Neural cell (in vitro differentiated cells): ENCODE measurements around the gene CAPN5. TPM values are rescaled to one million over a fixed set of nuclear protein-coding genes. Genes with fewer than 3 reads are reported as not detected.

ENCODE experiments used
- H2AFZ ChIP-seq: fragments of 200-600, 300-800 bp; sonication (generic), shearing (Covaris generic); 2 replicates; pipeline ENCODE4 v1.6.0; 2014; ENCODE audit warnings: low read depth, mild to moderate bottlenecking, antibody characterized with exemption, low read length, moderate library complexity
- H3F3A ChIP-seq: fragments of 200-600 bp; shearing (Covaris generic); 2 replicates; pipeline ENCODE4 v1.6.1; 2016; ENCODE audit warnings: mild to moderate bottlenecking, moderate library complexity, mixed read lengths, antibody characterized with exemption, low read length; ENCODE audit not compliant: insufficient read depth, poor library complexity, severe bottlenecking
- H3K27ac ChIP-seq: fragments of 200-600, 300-800 bp; sonication (generic), shearing (Covaris generic); 2 replicates; pipeline ENCODE4 v1.5.1; 2014; ENCODE audit warnings: mild to moderate bottlenecking, low read length, moderate library complexity
- H3K27me3 ChIP-seq: fragments of 300-800, 200-600 bp; sonication (generic), shearing (Covaris generic); 2 replicates; pipeline ENCODE4 v1.6.0; 2014; ENCODE audit warnings: mild to moderate bottlenecking, low read depth, low read length, moderate library complexity; ENCODE audit not compliant: insufficient read depth
- H3K36me3 ChIP-seq: fragments of 300-800, 200-600 bp; sonication (generic), shearing (Covaris generic); 2 replicates; pipeline ENCODE4 v1.5.1; 2014; ENCODE audit warnings: mild to moderate bottlenecking, antibody characterized with exemption, low read length, moderate library complexity; ENCODE audit not compliant: insufficient read depth
- H3K4me2 ChIP-seq: fragments of 300-800, 200-600 bp; sonication (generic), shearing (Covaris generic); 2 replicates; pipeline ENCODE4 v1.6.0; 2014; ENCODE audit warnings: mild to moderate bottlenecking, low read length
- H3K4me3 ChIP-seq: fragments of 300-800, 200-600 bp; sonication (generic), shearing (Covaris generic); 2 replicates; pipeline ENCODE4 v1.5.1; 2014; ENCODE audit warnings: mild to moderate bottlenecking, low read length, moderate library complexity
- H3K79me2 ChIP-seq: fragments of 200-600 bp; shearing (Covaris generic); replicated peaks from 2 replicates; pipeline ENCODE4 v1.6.0; 2014; ENCODE audit warnings: mild to moderate bottlenecking, low read length, moderate library complexity; ENCODE audit not compliant: insufficient read depth
- H3K9ac ChIP-seq: fragments of 300-800, 200-600 bp; sonication (generic), shearing (Covaris generic); 2 replicates; pipeline ENCODE4 v1.6.1; 2016; ENCODE audit warnings: mild to moderate bottlenecking, low read length, mixed read lengths
- H3K9me2 ChIP-seq: fragments of 200-600 bp; shearing (Covaris generic); 2 replicates; pipeline ENCODE4 v1.6.1; 2016; ENCODE audit warnings: mild to moderate bottlenecking, low read length, mixed read lengths; ENCODE audit not compliant: insufficient read depth
- H3K9me3 ChIP-seq: fragments of 200-600, 300-800 bp; sonication (generic), shearing (Covaris generic); 2 replicates; pipeline ENCODE4 v1.6.1; 2016; ENCODE audit warnings: mild to moderate bottlenecking, mixed run types, low read length, moderate library complexity, mixed read lengths
- H4K20me1 ChIP-seq: fragments of 200-600 bp; shearing (Covaris generic); 2 replicates; pipeline ENCODE4 v1.6.1; 2016; ENCODE audit warnings: mild to moderate bottlenecking, mixed run types; ENCODE audit not compliant: insufficient read depth
- EP300 ChIP-seq: fragments of 450-650 bp; conservative IDR thresholded peaks from 2 replicates; pipeline ENCODE4 v1.6.1; 2014; ENCODE audit warnings: antibody characterized with exemption, mild to moderate bottlenecking, moderate library complexity; ENCODE audit not compliant: poor library complexity, severe bottlenecking
- EZH2 ChIP-seq: fragments of 200-600, 300-800 bp; shearing (Covaris generic), sonication (generic); IDR thresholded peaks from 2 replicates; pipeline ENCODE4 v1.6.1; 2014; ENCODE audit warnings: antibody characterized with exemption, low read length, borderline replicate concordance, mild to moderate bottlenecking; ENCODE audit not compliant: insufficient read depth, poor library complexity, severe bottlenecking
- MXI1 ChIP-seq: fragments of 450-650 bp; conservative IDR thresholded peaks from 2 replicates; pipeline ENCODE4 v1.6.1; 2014; ENCODE audit warnings: antibody characterized with exemption, mild to moderate bottlenecking; ENCODE audit not compliant: poor library complexity, severe bottlenecking
- POLR2AphosphoS5 ChIP-seq: IDR thresholded peaks from 2 replicates; pipeline ENCODE4 v1.6.1; 2012
- RAD21 ChIP-seq: fragments of 450-650 bp; conservative IDR thresholded peaks from 2 replicates; pipeline ENCODE4 v1.6.1; 2014; ENCODE audit warnings: antibody characterized with exemption, mild to moderate bottlenecking, moderate library complexity
- SMC3 ChIP-seq: fragments of 450-650 bp; conservative IDR thresholded peaks from 2 replicates; pipeline ENCODE4 v1.6.1; 2014; ENCODE audit warnings: antibody characterized with exemption, mild to moderate bottlenecking, moderate library complexity; ENCODE audit not compliant: poor library complexity
- TAF1 ChIP-seq: IDR thresholded peaks from 2 replicates; pipeline ENCODE4 v1.6.1; 2012; ENCODE audit warnings: low read depth
- polyA plus RNA-seq: library from polyadenylated mRNA; depleted of rRNA; stranded (reverse); fragments of >200 nt; gene quantifications from 2 replicates; pipeline ENCODE4 v1.2.3, GENCODE V29; 2014
- TF ChIP-seq, protein P1 (sequence below): IDR thresholded peaks from 2 replicates; pipeline ENCODE4 v1.6.1; 2012; ENCODE audit warnings: borderline replicate concordance
- TF ChIP-seq, protein P2 (sequence below): fragments of 450-650 bp; IDR thresholded peaks from 2 replicates; pipeline ENCODE4 v1.5.1; 2014; ENCODE audit warnings: antibody characterized with exemption, mild to moderate bottlenecking, moderate library complexity; ENCODE audit not compliant: poor library complexity, severe bottlenecking

CAPN5 gene
- polyA plus RNA-seq, 1 donor from 2014 or later, result 20.5 TPM

DNA sequence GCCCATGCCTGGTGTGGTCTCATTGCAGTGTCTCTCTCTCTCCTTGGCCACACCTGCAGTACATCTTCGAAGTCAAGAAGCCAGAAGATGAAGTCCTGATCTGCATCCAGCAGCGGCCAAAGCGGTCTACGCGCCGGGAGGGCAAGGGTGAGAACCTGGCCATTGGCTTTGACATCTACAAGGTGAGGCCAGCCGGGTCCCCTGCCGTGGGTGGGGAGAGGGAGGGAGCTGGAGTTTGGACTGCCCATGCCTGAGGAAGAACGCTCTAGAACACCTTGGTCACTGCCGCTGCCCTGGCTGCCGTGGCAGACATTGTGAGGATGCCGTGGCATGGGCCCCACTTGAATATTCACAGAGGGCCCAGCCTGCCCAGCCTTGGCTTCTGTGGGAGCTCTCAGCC lies 52.2 kb downstream of the CAPN5 start:
- Histone ChIP-seq H2AFZ (no peak overlapping the region), H3K27me3 (no peaks in the 10 kb centered on the region), H3F3A (no peaks in the 10 kb centered on the region), H3K79me2 (no peaks in the 10 kb centered on the region), H3K9ac (no peak overlapping the region), H3K36me3 (no peaks in the 10 kb centered on the region), H3K4me2 (no peak overlapping the region), H3K9me2 (no peaks in the 10 kb centered on the region), H4K20me1 (no peaks in the 10 kb centered on the region), H3K27ac (no peak overlapping the region), H3K9me3 (no peaks in the 10 kb centered on the region), H3K4me3 (no peak overlapping the region)
- TF ChIP-seq, protein P1, sequence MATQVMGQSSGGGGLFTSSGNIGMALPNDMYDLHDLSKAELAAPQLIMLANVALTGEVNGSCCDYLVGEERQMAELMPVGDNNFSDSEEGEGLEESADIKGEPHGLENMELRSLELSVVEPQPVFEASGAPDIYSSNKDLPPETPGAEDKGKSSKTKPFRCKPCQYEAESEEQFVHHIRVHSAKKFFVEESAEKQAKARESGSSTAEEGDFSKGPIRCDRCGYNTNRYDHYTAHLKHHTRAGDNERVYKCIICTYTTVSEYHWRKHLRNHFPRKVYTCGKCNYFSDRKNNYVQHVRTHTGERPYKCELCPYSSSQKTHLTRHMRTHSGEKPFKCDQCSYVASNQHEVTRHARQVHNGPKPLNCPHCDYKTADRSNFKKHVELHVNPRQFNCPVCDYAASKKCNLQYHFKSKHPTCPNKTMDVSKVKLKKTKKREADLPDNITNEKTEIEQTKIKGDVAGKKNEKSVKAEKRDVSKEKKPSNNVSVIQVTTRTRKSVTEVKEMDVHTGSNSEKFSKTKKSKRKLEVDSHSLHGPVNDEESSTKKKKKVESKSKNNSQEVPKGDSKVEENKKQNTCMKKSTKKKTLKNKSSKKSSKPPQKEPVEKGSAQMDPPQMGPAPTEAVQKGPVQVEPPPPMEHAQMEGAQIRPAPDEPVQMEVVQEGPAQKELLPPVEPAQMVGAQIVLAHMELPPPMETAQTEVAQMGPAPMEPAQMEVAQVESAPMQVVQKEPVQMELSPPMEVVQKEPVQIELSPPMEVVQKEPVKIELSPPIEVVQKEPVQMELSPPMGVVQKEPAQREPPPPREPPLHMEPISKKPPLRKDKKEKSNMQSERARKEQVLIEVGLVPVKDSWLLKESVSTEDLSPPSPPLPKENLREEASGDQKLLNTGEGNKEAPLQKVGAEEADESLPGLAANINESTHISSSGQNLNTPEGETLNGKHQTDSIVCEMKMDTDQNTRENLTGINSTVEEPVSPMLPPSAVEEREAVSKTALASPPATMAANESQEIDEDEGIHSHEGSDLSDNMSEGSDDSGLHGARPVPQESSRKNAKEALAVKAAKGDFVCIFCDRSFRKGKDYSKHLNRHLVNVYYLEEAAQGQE, result no peak
- TF ChIP-seq TAF1 (no peak), SMC3 (no peak), MXI1 (no peak), EZH2 (no peak), EP300 (no peak), POLR2AphosphoS5 (no peak), RAD21 (no peak)
- TF ChIP-seq, protein P2, sequence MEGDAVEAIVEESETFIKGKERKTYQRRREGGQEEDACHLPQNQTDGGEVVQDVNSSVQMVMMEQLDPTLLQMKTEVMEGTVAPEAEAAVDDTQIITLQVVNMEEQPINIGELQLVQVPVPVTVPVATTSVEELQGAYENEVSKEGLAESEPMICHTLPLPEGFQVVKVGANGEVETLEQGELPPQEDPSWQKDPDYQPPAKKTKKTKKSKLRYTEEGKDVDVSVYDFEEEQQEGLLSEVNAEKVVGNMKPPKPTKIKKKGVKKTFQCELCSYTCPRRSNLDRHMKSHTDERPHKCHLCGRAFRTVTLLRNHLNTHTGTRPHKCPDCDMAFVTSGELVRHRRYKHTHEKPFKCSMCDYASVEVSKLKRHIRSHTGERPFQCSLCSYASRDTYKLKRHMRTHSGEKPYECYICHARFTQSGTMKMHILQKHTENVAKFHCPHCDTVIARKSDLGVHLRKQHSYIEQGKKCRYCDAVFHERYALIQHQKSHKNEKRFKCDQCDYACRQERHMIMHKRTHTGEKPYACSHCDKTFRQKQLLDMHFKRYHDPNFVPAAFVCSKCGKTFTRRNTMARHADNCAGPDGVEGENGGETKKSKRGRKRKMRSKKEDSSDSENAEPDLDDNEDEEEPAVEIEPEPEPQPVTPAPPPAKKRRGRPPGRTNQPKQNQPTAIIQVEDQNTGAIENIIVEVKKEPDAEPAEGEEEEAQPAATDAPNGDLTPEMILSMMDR, result no peak

DNA sequence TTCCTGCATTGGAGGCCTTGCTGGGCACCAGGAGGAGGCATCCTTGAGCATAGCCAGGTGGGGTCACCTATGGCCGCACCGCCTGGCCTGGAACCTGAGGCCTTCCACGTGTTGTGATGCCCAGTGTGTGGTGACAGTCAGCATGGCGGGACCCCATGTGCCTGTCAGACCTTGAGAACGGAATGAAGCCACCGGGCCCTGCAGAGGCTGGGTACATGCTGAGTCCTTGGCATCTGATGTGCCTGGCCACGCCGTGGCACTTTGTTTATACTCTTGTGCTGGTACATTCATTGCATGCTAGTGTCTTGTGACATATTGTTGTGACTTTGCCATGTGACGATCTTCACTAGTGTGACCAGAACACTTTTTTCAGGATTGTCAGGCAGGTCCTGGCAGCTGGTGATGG lies 52.8 kb downstream of the CAPN5 start:
- no peak overlapping the region for H3K27ac ChIP-seq
- no peaks in the 10 kb centered on the region for H4K20me1 ChIP-seq
- no peaks in the 10 kb centered on the region for H3K9me2 ChIP-seq
- no peak overlapping the region for H3K4me3 ChIP-seq
- H3F3A ChIP-seq, result no peaks in the 10 kb centered on the region
- H2AFZ ChIP-seq, result no peak overlapping the region
- no peak overlapping the region for H3K4me2 ChIP-seq
- no peaks in the 10 kb centered on the region for H3K9me3 ChIP-seq
- H3K27me3 ChIP-seq, result no peaks in the 10 kb centered on the region
- no peaks in the 10 kb centered on the region for H3K79me2 ChIP-seq
- TF ChIP-seq EP300 (no peak), MXI1 (no peak), POLR2AphosphoS5 (no peak), EZH2 (no peak), SMC3 (no peak)
- H3K36me3 ChIP-seq, result no peaks in the 10 kb centered on the region
- H3K9ac ChIP-seq, result no peak overlapping the region
